Common myeloid progenitor, CD34-positive (primary cell): ENCODE data around the gene SMG5.
"Not testable (repeated sequence)": the region's sequence is repeated elsewhere in the genome, so short reads cannot be mapped to it uniquely, and the experiment has no call there.

Experiments
- CTCF ChIA-PET: fragments of 350-600 bp; sonication (Branson Sonifier 250); formaldehyde crosslinking; loops from one replicate; lab custom pipeline; 2021; ENCODE audit warnings: antibody characterized with exemption; lab: Charles Lee
- POLR2A ChIA-PET: fragments of 350-600 bp; sonication (Branson Sonifier 250); formaldehyde crosslinking; loops from one replicate; lab custom pipeline; 2021; ENCODE audit warnings: antibody characterized with exemption; lab: Charles Lee
- DNase-seq, 3 donors: peaks; one replicate each; pipeline versions ENCODE4 v3.0.0 to v3.0.0-alpha.2; 2013
- H3K27ac ChIP-seq, 2 experiments: 1 replicate in 1 of 2; 2 replicates in 1 of 2; pipeline ENCODE4 v1.7.0; 2013; ENCODE audit warnings: inconsistent platforms in 2 of 2, low read length in 2 of 2, mild to moderate bottlenecking in 2 of 2, low read depth in 1 of 2, moderate library complexity in 1 of 2; ENCODE audit not compliant: severe bottlenecking in 2 of 2, insufficient read depth in 1 of 2, poor library complexity in 1 of 2
- H3K27me3 ChIP-seq, 5 experiments: replicated peaks in 2 of 5; 1 replicate in 3 of 5; 2 replicates in 2 of 5; pipeline versions ENCODE4 v1.6.1 to v1.7.0; 2013; ENCODE audit warnings: low read length in 4 of 5, mild to moderate bottlenecking in 2 of 5, moderate library complexity in 2 of 5, inconsistent platforms in 1 of 5; ENCODE audit not compliant: insufficient read depth in 5 of 5, control insufficient read depth in 4 of 5
- H3K36me3 ChIP-seq, 4 experiments: 1 replicate in 2 of 4; 2 replicates in 2 of 4; pipeline versions ENCODE4 v1.6.1 to v1.7.0; 2013; ENCODE audit warnings: low read length in 3 of 4, control low read depth in 1 of 4, mild to moderate bottlenecking in 1 of 4; ENCODE audit not compliant: control insufficient read depth in 4 of 4, insufficient read depth in 4 of 4
- H3K4me1 ChIP-seq, 4 experiments: 1 replicate in 3 of 4; 2 replicates in 1 of 4; pipeline versions ENCODE4 v1.6.1 to v1.7.1; 2013; ENCODE audit warnings: low read length in 3 of 4, mild to moderate bottlenecking in 3 of 4, control low read depth in 1 of 4, inconsistent platforms in 1 of 4, moderate library complexity in 1 of 4; ENCODE audit not compliant: control insufficient read depth in 4 of 4, insufficient read depth in 4 of 4; ENCODE audit errors: control extremely low read depth in 1 of 4
- H3K4me3 ChIP-seq, 7 experiments: 1 replicate in 4 of 7; 2 replicates in 3 of 7; pipeline versions ENCODE4 v1.5.1 to v1.7.0; 2013; ENCODE audit warnings: mild to moderate bottlenecking in 7 of 7, low read length in 6 of 7, moderate library complexity in 6 of 7, inconsistent platforms in 2 of 7, low read depth in 2 of 7, control low read depth in 1 of 7; ENCODE audit not compliant: insufficient read depth in 4 of 7, control insufficient read depth in 1 of 7; ENCODE audit errors: extremely low read depth in 1 of 7
- H3K9me3 ChIP-seq, 5 experiments: 1 replicate in 4 of 5; 2 replicates in 1 of 5; pipeline versions ENCODE4 v1.6.1 to v1.7.1; 2013; ENCODE audit warnings: low read length in 4 of 5, mild to moderate bottlenecking in 2 of 5, inconsistent platforms in 1 of 5, low read depth in 1 of 5, moderate library complexity in 1 of 5; ENCODE audit not compliant: control insufficient read depth in 4 of 5, insufficient read depth in 2 of 5; ENCODE audit errors: control extremely low read depth in 1 of 5
- WGBS: methylation state at CpG from one replicate; pipeline ENCODE4 v1.1.5; 2013; ENCODE audit not compliant: insufficient coverage; 5-methylcytosine and 5-hydroxymethylcytosine counted together

Gene SMG5

GRCh38 chr1:156225677-156226014 lies 57.0 kb downstream of the SMG5 start:
- ChIA-PET CTCF (interaction anchor here (0.6 to 16.8 kb wide), 26 partner anchors 8 to 287 kb away, joined by 3 to 399 read pairs (median 4); partner anchors contain the start of genes BGLAP, PMF1, SEMA4A and SLC25A44), POLR2A (interaction anchor here (1.1 to 3.1 kb wide), 2 partner anchors 78 to 80 kb away, joined by 4 to 12 read pairs; no protein-coding TSS in a partner anchor)
- H3K27me3 ChIP-seq: no peaks in the 10 kb centered on the region
- no peaks in the 10 kb centered on the region for H3K9me3 ChIP-seq
- WGBS: no CpG with 5 or more reads among the region's 2 CpGs
- peaks cover 0 to 22% (median 12%) of the 10 kb centered on the region in 4 experiments for H3K4me1 ChIP-seq
- DNase-seq: no peak
- no peak overlapping the region for H3K4me3 ChIP-seq
- no peak overlapping the region for H3K27ac ChIP-seq
- H3K36me3 ChIP-seq: peaks cover 9 to 68% (median 43%) of the 10 kb centered on the region in 4 experiments

- peaks cover 4 to 49% (median 30%) of the 10 kb centered on the region in 4 experiments for H3K36me3 ChIP-seq
- ChIA-PET POLR2A (no interaction called here), CTCF (interaction anchor here (0.6 to 16.8 kb wide), 6 partner anchors 10 to 156 kb away, joined by 3 to 399 read pairs (median 3); partner anchors contain the start of gene SEMA4A)
- peaks cover 16 to 45% (median 32%) of the 10 kb centered on the region in 4 experiments for H3K4me1 ChIP-seq
- no peaks in the 10 kb centered on the region for H3K9me3 ChIP-seq
- WGBS: 97% methylated on average over 5 of the region's 13 CpGs
- H3K27me3 ChIP-seq: no peaks in the 10 kb centered on the region
- no peak overlapping the region for H3K4me3 ChIP-seq
- no peak for DNase-seq
- H3K27ac ChIP-seq: peak overlapping the region in 1 of 2 experiments; percentile 5
Observed at GRCh38 chr1:156221986-156222692, 60.5 kb downstream of the SMG5 start.

DNA sequence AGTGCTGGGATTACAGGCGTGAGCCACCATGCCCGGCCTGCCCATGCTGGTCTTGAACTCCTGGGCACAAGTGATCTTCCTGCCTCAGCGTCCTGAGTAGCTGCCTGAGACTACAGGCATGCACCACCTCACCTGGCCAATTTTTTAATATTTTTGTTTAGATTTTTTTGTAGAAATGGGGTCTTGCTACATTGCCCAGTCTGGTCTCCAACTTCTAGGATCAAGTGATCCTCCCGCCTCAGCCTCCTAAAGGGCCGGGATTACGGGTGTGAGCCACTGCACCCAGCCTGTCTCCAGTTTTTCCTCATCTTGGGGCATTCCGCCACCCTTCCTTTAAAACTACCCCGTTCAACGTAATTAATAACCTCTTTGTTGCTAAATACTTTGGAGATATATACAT lies 62.4 kb downstream of the SMG5 start:
- CTCF ChIA-PET: interaction anchor here (0.9 to 16.8 kb wide), 5 partner anchors 12 to 90 kb away, joined by 3 to 399 read pairs (median 4); partner anchors contain the start of gene SEMA4A
- peaks cover 16 to 43% (median 29%) of the 10 kb centered on the region in 4 experiments for H3K4me1 ChIP-seq
- no peaks in the 10 kb centered on the region for H3K9me3 ChIP-seq
- POLR2A ChIA-PET: interaction anchor here (0.9 kb wide), 1 partner anchor 59 kb away, joined by 5 read pairs; no protein-coding TSS in a partner anchor
- no peak overlapping the region for H3K4me3 ChIP-seq
- no peaks in the 10 kb centered on the region for H3K27me3 ChIP-seq
- WGBS: 100% methylated on average over 5 of the region's 9 CpGs
- peak overlapping the region in 1 of 2 experiments; percentile 52 for H3K27ac ChIP-seq
- no peak for DNase-seq
- peaks cover 4 to 40% (median 25%) of the 10 kb centered on the region in 4 experiments for H3K36me3 ChIP-seq

DNA sequence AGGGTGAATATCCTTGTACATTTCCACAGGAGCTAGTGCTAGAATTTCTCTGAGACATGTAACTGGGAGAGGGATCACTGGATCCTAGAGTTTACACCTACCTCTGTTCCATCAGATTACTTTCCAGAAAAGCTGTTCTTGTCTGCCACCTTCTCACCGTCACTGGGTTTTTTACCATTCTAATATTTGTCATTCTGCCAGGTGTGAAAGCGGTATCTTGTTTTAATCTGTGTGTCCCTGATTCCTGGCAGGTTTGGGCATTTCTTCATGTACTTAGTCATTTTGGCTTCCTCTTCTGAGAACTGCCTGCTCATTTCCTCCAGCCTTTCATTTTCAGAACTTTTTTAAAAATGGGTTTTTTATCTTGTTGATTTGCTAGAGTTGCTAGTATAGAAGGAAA lies 64.8 kb downstream of the SMG5 start:
- Histone ChIP-seq H3K4me3 (peak overlapping the region in 5 of 7 experiments; percentile 14 to 61 (median 51)), H3K4me1 (peaks cover 20 to 54% (median 38%) of the 10 kb centered on the region in 4 experiments)

DNA sequence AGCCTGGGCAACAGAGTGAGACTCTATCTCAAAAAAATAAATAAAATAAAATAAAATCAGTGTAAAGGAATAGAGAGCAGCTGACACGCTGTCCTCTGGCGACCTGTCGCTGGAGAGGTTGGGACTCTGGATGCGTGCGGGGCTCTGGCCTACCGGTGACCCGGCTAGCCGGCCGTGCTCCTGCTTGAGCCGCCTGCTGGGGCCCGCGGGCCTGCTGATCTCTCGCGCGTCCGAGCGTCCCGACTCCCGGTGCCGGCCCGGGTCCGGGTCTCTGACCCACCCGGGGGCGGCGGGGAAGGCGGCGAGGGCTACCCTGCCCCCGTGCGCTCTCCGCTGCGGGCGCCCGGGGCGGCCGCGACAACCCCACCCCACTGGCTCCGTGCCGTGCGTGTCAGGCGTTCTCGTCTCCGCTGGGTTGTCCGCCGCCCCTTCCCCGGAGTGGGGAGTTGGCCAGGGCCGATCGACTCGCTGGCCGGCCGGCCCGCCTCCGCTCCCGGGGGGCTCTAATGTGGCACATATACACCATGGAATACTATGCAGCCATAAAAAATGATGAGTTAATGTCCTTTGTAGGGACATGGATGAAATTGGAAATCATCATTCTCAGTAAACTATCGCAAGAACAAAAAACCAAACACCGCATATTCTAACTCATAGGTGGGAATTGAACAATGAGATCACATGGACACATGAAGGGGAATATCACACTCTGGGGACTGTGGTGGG lies 66.1 kb downstream of the SMG5 start:
- H3K9me3 ChIP-seq, H3K27ac ChIP-seq, POLR2A ChIA-PET, H3K27me3 ChIP-seq, H3K4me3 ChIP-seq: not testable (repeated sequence)
- WGBS: 97% methylated on average over 34 of the region's 55 CpGs
- CTCF ChIA-PET: interaction anchor here (1.7 kb wide), 1 partner anchor 71 kb away, joined by 3 read pairs; no protein-coding TSS in a partner anchor
- peak in 2 of 3 donors; percentile 31 to 35 for DNase-seq
- Histone ChIP-seq H3K4me1 (peaks cover 20 to 54% (median 38%) of the 10 kb centered on the region in 4 experiments), H3K36me3 (peaks cover 2 to 24% (median 11%) of the 10 kb centered on the region in 4 experiments)

More for the DNA sequence above, 64.8 kb downstream of the SMG5 start:
- peak; percentile 75 to 91 (median 90) for DNase-seq
- WGBS: 0% methylated on average over 2 of the region's 2 CpGs
- POLR2A ChIA-PET: interaction anchor here (0.6 kb wide), 1 partner anchor 17 kb away, joined by 7 read pairs; no protein-coding TSS in a partner anchor
- no peaks in the 10 kb centered on the region for H3K27me3 ChIP-seq
- H3K9me3 ChIP-seq: no peaks in the 10 kb centered on the region
- CTCF ChIA-PET: interaction anchor here (1.1 to 16.8 kb wide), 5 partner anchors 17 to 121 kb away, joined by 3 to 399 read pairs (median 4); partner anchors contain the start of gene SEMA4A
- peaks cover 4 to 28% (median 20%) of the 10 kb centered on the region in 4 experiments for H3K36me3 ChIP-seq
- peak overlapping the region; percentile 37 to 74 for H3K27ac ChIP-seq

- Histone ChIP-seq H3K27ac (peak overlapping the region; percentile 98), H3K4me1 (peaks cover 19 to 47% (median 35%) of the 10 kb centered on the region in 4 experiments), H3K4me3 (peak overlapping the region in 6 of 7 experiments; percentile 2 to 98 (median 92)), H3K36me3 (peaks cover 3 to 37% (median 18%) of the 10 kb centered on the region in 4 experiments), H3K9me3 (no peaks in the 10 kb centered on the region), H3K27me3 (no peaks in the 10 kb centered on the region)
- WGBS: 77% methylated on average over 10 of the region's 16 CpGs
- CTCF ChIA-PET: interaction anchor here (0.6 to 2.9 kb wide), 11 partner anchors 9 to 318 kb away, joined by 3 to 13 read pairs (median 3); no protein-coding TSS in a partner anchor
- DNase-seq: peak in 2 of 3 donors; percentile 42 to 57
- POLR2A ChIA-PET: no interaction called here
Observed at GRCh38 chr1:156214024-156214748, 68.4 kb downstream of the SMG5 start.
